Measurements from ENCODE around the gene RFX1.
"Not testable (repeated sequence)": the region's sequence is repeated elsewhere in the genome, so short reads cannot be mapped to it uniquely, and the experiment has no call there.

The RFX1 gene

GRCh38 chr19:13929340-13929739, 76.8 kb downstream of the RFX1 start:
- no peak for DNase-seq
- TF ChIP-seq POLR2A (IDR thresholded peaks at IDR 0.05; ENCODE audit: low read length) (no peak), GATA1 (IDR thresholded peaks at IDR 0.05; ENCODE audit: low read depth, low read length) (no peak)

- TF ChIP-seq GATA1 (IDR thresholded peaks at IDR 0.05; ENCODE audit: low read depth, low read length) (no peak), POLR2A (IDR thresholded peaks at IDR 0.05; ENCODE audit: low read length) (no peak)
- DNase-seq, result no peak
These were observed 79.4 kb downstream of the RFX1 start for GRCh38 chr19:13926715-13927114.

- no peak for TF ChIP-seq POLR2A (IDR thresholded peaks at IDR 0.05; ENCODE audit: low read length)
- TF ChIP-seq GATA1 (IDR thresholded peaks at IDR 0.05; ENCODE audit: low read depth, low read length), result no peak
- DNase-seq, result no peak
These were observed 80.1 kb downstream of the RFX1 start for GRCh38 chr19:13926010-13926409.

- no peak for DNase-seq
- no peak for TF ChIP-seq GATA1 (IDR thresholded peaks at IDR 0.05; ENCODE audit: low read depth, low read length)
- TF ChIP-seq POLR2A (IDR thresholded peaks at IDR 0.05; ENCODE audit: low read length), result no peak
These were observed 82.7 kb downstream of the RFX1 start for GRCh38 chr19:13923194-13923987.

GRCh38 chr19:13922118-13922517, 84.0 kb downstream of the RFX1 start:
- not testable (repeated sequence) for DNase-seq

GRCh38 chr19:13920940-13921747, 85.0 kb downstream of the RFX1 start:
- TF ChIP-seq POLR2A (IDR thresholded peaks at IDR 0.05; ENCODE audit: low read length) (no peak), GATA1 (IDR thresholded peaks at IDR 0.05; ENCODE audit: low read depth, low read length) (no peak)
- peak; percentile 49 to 63 for DNase-seq

GRCh38 chr19:13920524-13920923, 85.6 kb downstream of the RFX1 start:
- TF ChIP-seq GATA1 (IDR thresholded peaks at IDR 0.05; ENCODE audit: low read depth, low read length) (no peak), POLR2A (IDR thresholded peaks at IDR 0.05; ENCODE audit: low read length) (no peak)
- DNase-seq, result no peak

GRCh38 chr19:13918726-13919411, 87.3 kb downstream of the RFX1 start:
- DNase-seq, result no peak

GRCh38 chr19:13917888-13918406, 88.2 kb downstream of the RFX1 start:
- TF ChIP-seq GATA1 (IDR thresholded peaks at IDR 0.05; ENCODE audit: low read depth, low read length), result no peak
- TF ChIP-seq POLR2A (IDR thresholded peaks at IDR 0.05; ENCODE audit: low read length), result no peak
- no peak for DNase-seq

More at GRCh38 chr19:13918726-13919411, 87.3 kb downstream of the RFX1 start:
- TF ChIP-seq POLR2A (IDR thresholded peaks at IDR 0.05; ENCODE audit: low read length), result no peak

- no peak for DNase-seq
- TF ChIP-seq GATA1 (IDR thresholded peaks at IDR 0.05; ENCODE audit: low read depth, low read length), result no peak
- no peak for TF ChIP-seq POLR2A (IDR thresholded peaks at IDR 0.05; ENCODE audit: low read length)
These were observed 91.3 kb downstream of the RFX1 start for GRCh38 chr19:13914777-13915176.

GRCh38 chr19:13913352-13913751, 92.8 kb downstream of the RFX1 start:
- no peak for DNase-seq
- TF ChIP-seq GATA1 (IDR thresholded peaks at IDR 0.05; ENCODE audit: low read depth, low read length) (no peak), POLR2A (IDR thresholded peaks at IDR 0.05; ENCODE audit: low read length) (no peak)

Data from erythroblast (primary cell).